ENCODE data around the gene ATP6V0E1. TPM values are rescaled to one million over a fixed set of nuclear protein-coding genes. Genes with fewer than 3 reads are reported as not detected.

ATP6V0E1 gene
- total RNA-seq, 1 donor from 2014 or later, result 137 TPM

DNA sequence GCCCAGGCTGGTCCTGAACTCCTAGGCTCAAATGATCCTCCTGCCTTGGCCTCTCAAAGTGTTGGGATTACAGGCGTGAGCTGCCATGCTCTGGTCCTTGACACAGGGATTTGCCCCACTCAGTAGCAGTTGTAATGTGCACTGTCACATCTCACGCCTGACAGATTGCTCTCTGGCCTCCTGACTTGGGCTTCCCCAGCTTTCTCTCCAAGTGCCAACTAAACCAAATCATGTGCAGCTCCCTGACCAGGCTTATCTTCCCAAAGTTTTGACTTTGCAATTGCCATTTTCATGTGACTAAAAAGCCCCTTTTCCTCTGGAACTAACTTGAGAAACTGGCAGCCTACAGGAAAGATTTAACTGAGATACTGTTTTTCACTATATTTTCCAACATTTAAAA lies 13.7 kb upstream of the ATP6V0E1 start:
- no peak for DNase-seq (ENCODE audit: low spot score, unreplicated experiment)
- no peaks in the 10 kb centered on the region for H3K27me3 Mint-ChIP-seq
- no peaks in the 10 kb centered on the region for H3K4me1 Mint-ChIP-seq (ENCODE audit: low read depth)
- H3K36me3 Mint-ChIP-seq (ENCODE audit: insufficient read depth), result peaks cover 6% of the 10 kb centered on the region
- TF ChIP-seq CTCF (IDR thresholded peaks at IDR 0.05; ENCODE audit: unreplicated experiment), result no peak
- H3K9me3 Mint-ChIP-seq (ENCODE audit: low read depth), result no peaks in the 10 kb centered on the region
- no peak overlapping the region for H3K4me3 Mint-ChIP-seq (ENCODE audit: low read depth)
- no peak overlapping the region for H3K27ac Mint-ChIP-seq

- Mint-ChIP-seq H3K4me3 (ENCODE audit: low read depth) (no peak overlapping the region), H3K27me3 (peaks cover 11% of the 10 kb centered on the region), H3K9me3 (ENCODE audit: low read depth) (no peaks in the 10 kb centered on the region), H3K27ac (no peak overlapping the region), H3K36me3 (ENCODE audit: insufficient read depth) (peaks cover 6% of the 10 kb centered on the region), H3K4me1 (ENCODE audit: low read depth) (no peaks in the 10 kb centered on the region)
- TF ChIP-seq CTCF (IDR thresholded peaks at IDR 0.05; ENCODE audit: unreplicated experiment), result no peak
- DNase-seq (ENCODE audit: low spot score, unreplicated experiment), result no peak
These were observed 12.1 kb upstream of the ATP6V0E1 start for GRCh38 chr5:172971482-172971881.

GRCh38 chr5:172972552-172972951 lies 11.0 kb upstream of the ATP6V0E1 start:
- H3K9me3 Mint-ChIP-seq (ENCODE audit: low read depth), result no peaks in the 10 kb centered on the region
- H3K27me3 Mint-ChIP-seq, result peaks cover 14% of the 10 kb centered on the region
- no peak for DNase-seq (ENCODE audit: low spot score, unreplicated experiment)
- no peak overlapping the region for H3K27ac Mint-ChIP-seq
- H3K36me3 Mint-ChIP-seq (ENCODE audit: insufficient read depth), result peaks cover 6% of the 10 kb centered on the region
- H3K4me3 Mint-ChIP-seq (ENCODE audit: low read depth), result no peak overlapping the region
- H3K4me1 Mint-ChIP-seq (ENCODE audit: low read depth), result no peaks in the 10 kb centered on the region
- no peak for TF ChIP-seq CTCF (IDR thresholded peaks at IDR 0.05; ENCODE audit: unreplicated experiment)

DNA sequence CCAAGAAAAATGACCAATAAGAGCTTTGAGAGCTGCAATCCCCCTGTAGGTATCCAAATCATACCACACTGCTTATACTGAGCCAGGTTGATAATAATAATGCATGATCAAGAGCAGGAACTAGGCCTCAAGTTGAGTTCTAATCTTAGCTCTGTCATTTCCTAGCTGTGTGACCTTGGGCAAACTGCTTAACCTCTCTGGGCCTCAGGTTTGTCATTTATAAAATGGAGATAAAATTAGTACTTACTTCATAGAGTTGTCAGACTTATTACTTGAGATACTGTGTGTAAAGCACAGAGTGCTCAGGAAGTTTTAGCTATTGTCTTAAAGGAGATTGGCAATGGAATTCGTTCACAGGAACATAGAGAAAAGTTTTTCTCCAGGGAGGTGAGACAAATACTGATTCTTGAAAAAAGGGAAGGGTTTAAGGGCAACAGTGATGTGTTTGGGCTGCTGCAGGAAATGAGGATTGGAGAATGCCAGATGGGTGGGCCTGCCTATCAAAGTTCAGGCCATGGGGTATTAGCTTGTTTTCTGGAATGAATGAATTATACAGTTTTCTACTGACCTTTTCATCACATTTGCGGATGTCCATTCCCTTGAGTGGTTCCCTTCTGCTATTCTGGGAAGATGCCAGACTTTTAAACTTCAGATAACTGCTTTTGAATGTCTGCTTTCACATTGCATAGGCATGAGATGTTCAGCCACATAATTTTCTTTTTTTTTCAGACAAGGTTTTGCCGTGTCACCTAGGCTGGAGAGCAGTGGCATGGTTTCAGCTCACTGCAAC lies 10.2 kb upstream of the ATP6V0E1 start:
- H3K36me3 Mint-ChIP-seq (ENCODE audit: insufficient read depth), result peaks cover 3% of the 10 kb centered on the region
- DNase-seq (ENCODE audit: low spot score, unreplicated experiment), result no peak
- peaks cover 18% of the 10 kb centered on the region for H3K27me3 Mint-ChIP-seq
- no peak overlapping the region for H3K4me3 Mint-ChIP-seq (ENCODE audit: low read depth)
- no peak for TF ChIP-seq CTCF (IDR thresholded peaks at IDR 0.05; ENCODE audit: unreplicated experiment)
- H3K27ac Mint-ChIP-seq, result no peak overlapping the region
- H3K9me3 Mint-ChIP-seq (ENCODE audit: low read depth), result no peaks in the 10 kb centered on the region
- no peaks in the 10 kb centered on the region for H3K4me1 Mint-ChIP-seq (ENCODE audit: low read depth)

DNA sequence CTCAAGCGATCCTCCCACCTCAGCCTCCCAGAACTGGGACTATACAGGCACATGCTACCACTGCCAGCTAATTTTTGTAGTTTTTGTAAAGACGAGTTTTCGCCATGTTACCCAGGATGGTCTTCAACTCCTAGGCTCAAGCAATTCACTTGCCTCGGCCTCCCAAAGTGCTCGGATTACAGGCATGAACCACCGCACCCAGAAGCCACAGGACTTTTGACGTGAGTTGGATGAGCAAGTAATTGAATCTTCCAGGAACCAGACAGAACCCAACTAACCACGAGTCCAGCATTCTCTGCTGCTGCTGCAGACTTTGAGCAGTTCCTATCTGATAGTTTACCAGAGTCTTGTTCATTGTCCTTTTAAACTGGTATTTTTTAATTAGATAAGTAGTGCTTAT lies 9.6 kb upstream of the ATP6V0E1 start:
- Mint-ChIP-seq H3K27me3 (peaks cover 18% of the 10 kb centered on the region), H3K27ac (no peak overlapping the region), H3K9me3 (ENCODE audit: low read depth) (no peaks in the 10 kb centered on the region), H3K4me1 (ENCODE audit: low read depth) (no peaks in the 10 kb centered on the region), H3K36me3 (ENCODE audit: insufficient read depth) (peaks cover 2% of the 10 kb centered on the region), H3K4me3 (ENCODE audit: low read depth) (no peak overlapping the region)
- DNase-seq (ENCODE audit: low spot score, unreplicated experiment), result no peak
- TF ChIP-seq CTCF (IDR thresholded peaks at IDR 0.05; ENCODE audit: unreplicated experiment), result no peak

Measured in progenitor cell of endocrine pancreas (in vitro differentiated cells).